ENCODE data around the gene CLEC4E.
"Not testable (repeated sequence)": the region's sequence is repeated elsewhere in the genome, so short reads cannot be mapped to it uniquely, and the experiment has no call there.

CLEC4E gene

DNA sequence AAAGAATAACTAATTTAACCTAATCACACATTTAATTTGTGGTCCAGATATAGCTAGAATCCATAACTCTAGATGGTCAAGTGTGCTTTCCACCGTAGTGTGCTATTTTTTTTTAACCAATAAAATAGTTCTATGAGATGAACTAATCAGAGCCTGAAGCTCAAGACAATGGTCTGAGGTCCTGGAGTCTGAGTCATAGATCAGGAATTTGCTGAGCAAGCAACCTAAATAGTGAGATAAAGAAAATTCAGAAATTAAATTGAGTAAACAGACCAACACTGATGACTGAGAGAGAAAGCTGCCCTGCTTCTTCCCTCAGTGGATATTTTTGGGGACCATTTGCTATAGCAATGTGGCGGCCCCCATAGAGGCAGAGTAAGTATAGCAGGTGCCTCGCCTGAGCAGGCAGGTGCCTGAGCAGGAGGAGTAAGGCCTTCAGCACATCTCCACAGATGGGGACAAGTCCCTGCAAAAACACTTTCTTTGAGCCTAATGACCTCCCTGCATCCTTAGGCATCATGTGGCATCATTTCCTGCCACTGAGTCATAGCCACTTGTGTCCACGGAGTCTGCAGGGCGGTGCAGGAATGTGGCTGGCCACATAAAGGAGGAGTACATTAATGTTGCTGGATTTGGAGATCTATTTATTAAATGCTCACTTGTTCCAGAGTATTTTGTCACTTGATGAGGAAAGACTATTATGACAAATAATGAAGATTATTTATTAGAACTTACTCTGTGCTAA, 13.9 kb upstream of the CLEC4E start:
- Mint-ChIP-seq H3K27me3 (no peaks in the 10 kb centered on the region), H3K36me3 (ENCODE audit: low read depth) (no peaks in the 10 kb centered on the region), H3K9me3 (no peaks in the 10 kb centered on the region), H3K4me1 (no peaks in the 10 kb centered on the region), H3K4me3 (no peak overlapping the region), H3K27ac (no peak overlapping the region)
- DNase-seq (no peak), ATAC-seq (no peak)

DNA sequence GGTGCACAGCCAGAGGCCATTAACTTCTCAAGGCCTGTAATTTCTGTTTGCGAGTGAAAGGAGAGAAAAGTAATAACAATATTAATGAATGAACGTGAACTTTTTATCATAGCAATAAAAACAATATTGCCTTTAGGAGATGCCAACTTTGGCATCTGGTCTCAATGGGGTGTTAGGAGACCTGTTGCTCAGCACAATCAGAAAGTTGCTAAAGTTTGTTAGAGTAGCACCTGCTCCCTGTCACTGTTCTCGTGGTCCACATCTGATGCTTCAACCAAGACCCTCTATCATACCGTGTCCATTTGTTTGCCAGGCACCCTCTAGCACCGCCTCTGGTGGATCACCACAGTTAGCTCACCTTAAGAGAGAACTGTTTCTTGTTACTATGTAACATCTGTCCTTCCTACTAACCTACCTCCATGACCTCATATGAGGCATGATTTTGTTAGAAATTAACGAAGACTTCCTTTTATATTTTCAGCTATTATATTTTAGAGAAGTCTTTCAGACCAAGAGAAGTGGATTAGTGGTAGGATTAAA, 12.5 kb upstream of the CLEC4E start:
- Mint-ChIP-seq H3K4me1 (no peaks in the 10 kb centered on the region), H3K4me3 (no peak overlapping the region), H3K27me3 (no peaks in the 10 kb centered on the region), H3K9me3 (no peaks in the 10 kb centered on the region), H3K27ac (no peak overlapping the region), H3K36me3 (ENCODE audit: low read depth) (no peaks in the 10 kb centered on the region)
- no peak for ATAC-seq
- no peak for DNase-seq

- H3K9me3 Mint-ChIP-seq: no peaks in the 10 kb centered on the region
- no peaks in the 10 kb centered on the region for H3K36me3 Mint-ChIP-seq (ENCODE audit: low read depth)
- H3K4me3 Mint-ChIP-seq: no peak overlapping the region
- H3K27ac Mint-ChIP-seq: no peak overlapping the region
- DNase-seq: no peak
- H3K27me3 Mint-ChIP-seq: no peaks in the 10 kb centered on the region
- H3K4me1 Mint-ChIP-seq: peaks cover 3% of the 10 kb centered on the region
- ATAC-seq: no peak
Measured at GRCh38 chr12:8549381-8549780, 8.7 kb upstream of the CLEC4E start.

- Mint-ChIP-seq H3K4me1 (peaks cover 3% of the 10 kb centered on the region), H3K9me3 (no peaks in the 10 kb centered on the region), H3K27me3 (peaks cover 4% of the 10 kb centered on the region), H3K4me3 (no peak overlapping the region), H3K36me3 (ENCODE audit: low read depth) (no peaks in the 10 kb centered on the region), H3K27ac (no peak overlapping the region)
- no peak for ATAC-seq
- DNase-seq: no peak
Measured at GRCh38 chr12:8548192-8548591, 7.5 kb upstream of the CLEC4E start.

- Mint-ChIP-seq H3K9me3 (no peaks in the 10 kb centered on the region), H3K4me1 (peaks cover 3% of the 10 kb centered on the region), H3K27me3 (peaks cover 4% of the 10 kb centered on the region), H3K36me3 (ENCODE audit: low read depth) (no peaks in the 10 kb centered on the region), H3K27ac (no peak overlapping the region), H3K4me3 (no peak overlapping the region)
- no peak for DNase-seq
- no peak for ATAC-seq
Measured at GRCh38 chr12:8547645-8548044, 6.9 kb upstream of the CLEC4E start.

DNA sequence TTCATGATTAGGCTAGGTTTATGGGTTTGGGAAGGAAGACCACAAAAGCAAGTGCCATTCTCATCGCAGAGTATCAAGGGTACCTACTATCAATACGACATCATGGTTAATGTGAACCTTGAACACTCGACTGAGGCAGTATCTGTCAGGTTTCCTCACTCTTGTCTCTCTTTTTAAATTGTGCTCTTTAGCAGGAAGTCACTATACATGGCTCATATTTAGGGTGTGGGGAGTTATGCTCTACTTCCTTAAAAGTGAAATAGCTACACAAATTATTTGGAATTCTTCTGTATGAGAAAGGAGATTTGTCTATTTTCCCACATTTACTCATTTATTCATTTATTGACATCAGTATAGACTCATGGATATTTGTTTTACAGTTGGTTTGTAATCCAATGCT, 5.9 kb upstream of the CLEC4E start:
- Mint-ChIP-seq H3K4me1 (peaks cover 10% of the 10 kb centered on the region), H3K27me3 (peaks cover 6% of the 10 kb centered on the region), H3K4me3 (no peak overlapping the region), H3K9me3 (no peaks in the 10 kb centered on the region), H3K27ac (no peak overlapping the region), H3K36me3 (ENCODE audit: low read depth) (no peaks in the 10 kb centered on the region)
- DNase-seq: no peak
- ATAC-seq: no peak

GRCh38 chr12:8544295-8544694, 3.6 kb upstream of the CLEC4E start:
- no peaks in the 10 kb centered on the region for H3K36me3 Mint-ChIP-seq (ENCODE audit: low read depth)
- H3K4me1 Mint-ChIP-seq: peaks cover 17% of the 10 kb centered on the region
- H3K27me3 Mint-ChIP-seq: peaks cover 25% of the 10 kb centered on the region
- no peak overlapping the region for H3K27ac Mint-ChIP-seq
- no peak overlapping the region for H3K4me3 Mint-ChIP-seq
- peak; percentile 72 for DNase-seq
- H3K9me3 Mint-ChIP-seq: no peaks in the 10 kb centered on the region
- peak; percentile 64 for ATAC-seq

DNA sequence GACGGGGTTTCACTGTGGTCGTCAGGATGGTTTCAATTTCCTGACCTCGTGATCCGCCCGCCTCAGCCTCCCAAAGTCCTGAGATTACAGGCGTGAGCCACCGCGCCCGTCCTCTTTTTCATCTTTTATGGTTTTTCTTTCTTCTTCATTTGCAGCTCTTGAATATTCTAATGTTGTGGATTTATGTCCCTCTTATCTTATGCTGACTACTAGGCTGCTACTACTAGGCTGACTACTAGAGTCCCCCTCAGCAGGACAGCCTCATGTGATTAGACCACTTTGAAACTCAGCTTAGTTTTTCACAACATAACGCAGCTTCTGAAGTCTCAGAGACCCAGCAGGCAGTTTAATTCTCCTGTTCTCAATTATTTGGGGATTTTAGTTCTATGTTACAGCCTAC, 857 bp upstream of the CLEC4E start:
- H3K27me3 Mint-ChIP-seq: peaks cover 36% of the 10 kb centered on the region
- H3K4me1 Mint-ChIP-seq: peaks cover 17% of the 10 kb centered on the region
- H3K4me3 Mint-ChIP-seq: no peak overlapping the region
- ATAC-seq (peak; percentile 52), DNase-seq (no peak)
- H3K27ac Mint-ChIP-seq: no peak overlapping the region
- H3K36me3 Mint-ChIP-seq (ENCODE audit: low read depth): no peaks in the 10 kb centered on the region
- no peaks in the 10 kb centered on the region for H3K9me3 Mint-ChIP-seq

GRCh38 chr12:8537820-8538219, 2.9 kb downstream of the CLEC4E start:
- H3K27ac Mint-ChIP-seq; H3K9me3 Mint-ChIP-seq; DNase-seq; ATAC-seq; H3K36me3 Mint-ChIP-seq (ENCODE audit: low read depth); H3K4me3 Mint-ChIP-seq: not testable (repeated sequence)
- Mint-ChIP-seq H3K4me1 (peaks cover 14% of the 10 kb centered on the region), H3K27me3 (peaks cover 51% of the 10 kb centered on the region)

DNA sequence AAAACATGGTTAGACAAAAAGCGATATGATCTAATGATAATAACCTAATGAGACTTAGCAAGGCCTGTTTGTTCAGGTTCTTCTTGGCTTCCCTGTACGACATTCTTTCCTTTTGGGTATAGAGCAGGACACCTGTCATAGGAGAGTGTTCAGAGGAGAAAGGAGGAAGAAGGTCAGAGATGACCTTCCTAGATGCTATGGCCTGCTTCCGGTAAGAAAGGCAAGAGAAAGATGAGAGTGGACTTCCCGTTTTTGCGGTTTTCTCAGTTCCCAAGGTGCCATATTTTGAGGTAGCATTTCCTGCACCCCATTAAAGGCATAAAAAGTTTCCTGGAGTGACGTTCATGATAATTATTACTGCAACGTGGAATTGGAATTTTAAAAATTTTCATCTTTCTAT, 8.7 kb downstream of the CLEC4E start:
- Mint-ChIP-seq H3K4me3 (no peak overlapping the region), H3K4me1 (no peaks in the 10 kb centered on the region), H3K9me3 (no peaks in the 10 kb centered on the region), H3K27ac (no peak overlapping the region), H3K27me3 (peaks cover 31% of the 10 kb centered on the region), H3K36me3 (ENCODE audit: low read depth) (no peaks in the 10 kb centered on the region)
- ATAC-seq (no peak), DNase-seq (no peak)

GRCh38 chr12:8527250-8528130, 13.2 kb downstream of the CLEC4E start:
- no peaks in the 10 kb centered on the region for H3K4me1 Mint-ChIP-seq
- DNase-seq: no peak
- H3K27me3 Mint-ChIP-seq: peaks cover 35% of the 10 kb centered on the region
- H3K27ac Mint-ChIP-seq: no peak overlapping the region
- H3K9me3 Mint-ChIP-seq: peaks cover 9% of the 10 kb centered on the region
- H3K4me3 Mint-ChIP-seq: no peak overlapping the region
- H3K36me3 Mint-ChIP-seq (ENCODE audit: low read depth): no peaks in the 10 kb centered on the region
- ATAC-seq: no peak

GRCh38 chr12:8519171-8519570, 21.5 kb downstream of the CLEC4E start:
- no peak overlapping the region for H3K4me3 Mint-ChIP-seq
- peaks cover 18% of the 10 kb centered on the region for H3K27me3 Mint-ChIP-seq
- ATAC-seq (no peak), DNase-seq (no peak)
- no peaks in the 10 kb centered on the region for H3K36me3 Mint-ChIP-seq (ENCODE audit: low read depth)
- H3K27ac Mint-ChIP-seq: no peak overlapping the region
- H3K4me1 Mint-ChIP-seq: no peaks in the 10 kb centered on the region
- H3K9me3 Mint-ChIP-seq: no peaks in the 10 kb centered on the region

DNA sequence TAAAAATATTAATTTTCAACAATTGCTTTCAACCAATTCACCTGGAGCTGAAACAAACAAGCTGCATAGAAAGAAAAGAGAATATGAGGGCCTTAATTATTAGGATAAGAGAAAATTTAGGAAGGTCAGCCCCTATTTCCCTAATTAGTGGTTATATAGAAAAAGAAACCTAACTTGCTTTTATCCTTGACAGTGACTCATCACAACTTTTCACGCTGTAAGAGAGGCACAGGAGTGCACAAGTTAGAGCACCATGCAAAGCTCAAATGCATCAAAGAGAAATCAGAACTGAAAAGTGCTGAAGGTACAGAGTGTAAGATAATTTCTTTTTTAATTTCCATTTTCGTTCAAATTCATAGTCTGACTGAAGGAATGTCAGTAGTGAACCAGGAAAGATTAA, 22.7 kb downstream of the CLEC4E start:
- H3K27ac Mint-ChIP-seq: no peak overlapping the region
- H3K27me3 Mint-ChIP-seq: peaks cover 15% of the 10 kb centered on the region

GRCh38 chr12:8513256-8513655, 27.4 kb downstream of the CLEC4E start, which contains the start of gene CLEC4D:
TSS of gene CLEC4D (plus strand) at chr12:8513503. CDS start at chr12:8513733, 230 bp downstream.
- no peak for ATAC-seq
- no peak for DNase-seq
- Mint-ChIP-seq H3K4me3 (no peak within 1 kb of the TSS), H3K27ac (no peak within 1 kb of the TSS), H3K9me3 (no peaks in the 10 kb centered on the region), H3K4me1 (no peaks in the 10 kb centered on the region), H3K36me3 (ENCODE audit: low read depth) (no peaks in the 10 kb centered on the region), H3K27me3 (peaks cover 18% of the 10 kb centered on the region)

More for the DNA sequence above, 22.7 kb downstream of the CLEC4E start:
- no peak for DNase-seq
- no peaks in the 10 kb centered on the region for H3K36me3 Mint-ChIP-seq (ENCODE audit: low read depth)
- ATAC-seq: no peak
- no peaks in the 10 kb centered on the region for H3K9me3 Mint-ChIP-seq
- H3K4me3 Mint-ChIP-seq: no peak overlapping the region
- no peaks in the 10 kb centered on the region for H3K4me1 Mint-ChIP-seq
